NCI-H2171 treated with DMSO at 0.1 percent for 48 hours (cell line): ENCODE data around the gene ZNF181.

ENCODE experiments used
- DNase-seq: peaks from one replicate; lab custom pipeline; 2025; lab: John Stamatoyannopoulos, UW

Gene ZNF181

DNA sequence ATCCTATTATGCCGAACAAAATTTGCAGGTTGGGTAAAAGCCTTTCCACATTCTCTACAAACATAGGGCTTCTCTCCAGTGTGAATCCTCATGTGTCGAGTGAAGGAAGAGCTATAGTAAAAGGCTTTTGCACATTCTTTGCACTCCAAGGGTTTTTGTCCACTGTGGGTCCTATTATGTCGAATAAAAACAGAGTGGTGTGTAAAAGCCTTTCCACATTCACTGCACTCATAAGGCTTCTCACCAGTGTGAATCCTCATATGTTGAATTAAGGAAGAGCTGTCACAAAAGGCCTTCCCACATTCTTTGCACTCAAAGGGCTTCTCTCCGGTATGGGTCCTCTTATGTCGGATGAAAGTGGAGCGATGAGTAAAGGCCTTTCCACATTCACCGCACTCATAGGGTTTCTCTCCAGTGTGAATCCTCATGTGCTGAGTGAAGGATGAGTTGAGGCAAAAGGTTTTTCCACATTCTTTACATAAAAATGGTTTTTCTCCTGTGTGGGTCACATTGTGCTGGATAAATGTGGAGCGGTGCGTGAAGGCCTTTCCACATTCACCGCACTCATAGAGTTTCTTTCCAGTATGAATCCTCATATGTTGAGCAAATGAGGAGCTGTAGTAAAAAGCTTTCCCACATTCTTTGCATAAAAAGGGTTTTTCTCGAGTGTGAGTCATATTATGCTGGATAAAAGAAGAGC is 25.3 kb downstream of the ZNF181 start:
- DNase-seq: no peak

DNA sequence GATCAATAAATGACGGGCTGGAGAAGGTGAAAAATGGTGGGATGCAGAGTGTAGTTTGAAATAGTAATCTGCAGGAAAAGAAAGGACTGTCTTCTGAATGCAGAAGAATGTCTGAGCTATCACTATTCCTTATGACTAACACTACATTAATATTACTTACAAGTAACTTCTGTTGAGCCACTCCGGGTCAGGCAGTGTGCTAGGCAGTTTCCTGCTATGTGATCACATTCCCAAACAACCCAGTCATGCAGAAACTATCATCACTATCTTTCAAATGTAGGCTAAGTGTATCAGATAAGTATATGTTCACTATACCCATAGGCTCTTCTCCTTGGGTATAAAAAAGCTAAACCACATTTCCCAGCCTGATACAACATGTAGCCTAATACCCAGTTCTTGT is 32.3 kb downstream of the ZNF181 start:
- DNase-seq: no peak

- DNase-seq: peak; percentile 49
Observed at GRCh38 chr19:34767951-34768350, 33.9 kb downstream of the ZNF181 start.

- DNase-seq: peak; percentile 86
Observed at GRCh38 chr19:34772697-34773554, 38.9 kb downstream of the ZNF181 start, which contains the start of gene ZNF599. TSS of gene ZNF599 (minus strand) at chr19:34773215. CDS start at chr19:34772841, 374 bp downstream.

- no peak for DNase-seq
Observed at GRCh38 chr19:34773555-34773864, 39.5 kb downstream of the ZNF181 start.

DNA sequence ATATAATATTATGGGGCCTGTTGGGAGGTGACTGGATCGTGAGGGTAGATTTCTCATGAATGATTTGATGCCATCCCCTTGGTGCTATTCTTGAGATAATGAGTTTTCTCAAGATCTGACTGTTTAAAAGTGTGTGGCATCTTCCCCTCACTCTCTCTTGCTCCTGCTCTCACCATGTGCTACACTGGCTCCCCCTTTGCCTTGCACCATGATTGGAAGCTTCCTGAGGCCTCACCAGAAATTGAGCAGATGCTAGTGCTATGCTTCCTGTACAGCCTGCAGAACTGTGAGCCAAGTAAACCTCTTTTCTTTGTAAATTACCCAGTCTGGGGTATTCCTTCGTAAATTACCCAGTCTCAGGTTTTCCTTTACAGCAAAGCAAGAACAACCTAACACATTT is 40.8 kb downstream of the ZNF181 start:
- no peak for DNase-seq

- no peak for DNase-seq
Observed at GRCh38 chr19:34778342-34778741, 44.3 kb downstream of the ZNF181 start.

DNA sequence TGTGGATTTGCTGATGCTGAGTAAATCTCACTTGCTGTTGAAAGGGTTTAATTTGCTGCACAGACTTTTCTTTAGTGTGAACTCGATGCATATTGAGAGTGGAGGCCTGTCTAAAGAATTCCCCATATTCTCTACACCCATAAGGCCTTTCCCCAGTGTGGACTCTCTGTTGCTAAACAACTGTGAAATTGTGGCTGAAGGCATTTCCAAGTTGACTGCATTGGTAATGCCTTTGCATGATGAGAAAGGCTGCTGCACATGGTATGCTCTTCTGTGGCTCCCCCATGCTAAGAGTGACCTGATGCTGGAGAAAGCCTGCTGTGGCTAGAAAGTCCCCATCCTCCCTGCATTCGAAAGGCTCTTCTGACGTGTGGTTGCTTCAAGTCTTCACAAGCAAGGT is 45.6 kb downstream of the ZNF181 start:
- no peak for DNase-seq

DNA sequence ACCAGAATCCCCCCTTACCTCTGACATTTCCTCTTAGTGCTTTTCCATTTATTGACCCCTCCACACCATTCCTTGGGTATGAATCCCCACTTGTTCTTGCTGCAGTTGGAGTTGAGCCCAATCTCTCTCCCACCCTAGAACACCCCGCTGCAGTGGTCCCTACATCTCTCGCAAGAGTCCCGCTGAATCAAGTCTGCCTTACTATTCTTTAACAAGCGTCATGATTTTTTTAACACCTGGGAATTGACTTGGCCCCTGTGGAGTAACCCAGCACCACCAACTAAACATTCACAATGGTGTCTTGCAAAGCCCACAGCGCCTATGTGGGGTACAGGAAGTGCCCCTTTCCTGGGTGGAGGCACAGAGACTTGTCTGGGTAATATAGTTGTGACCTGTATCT is 52.2 kb downstream of the ZNF181 start:
- DNase-seq: no peak

DNA sequence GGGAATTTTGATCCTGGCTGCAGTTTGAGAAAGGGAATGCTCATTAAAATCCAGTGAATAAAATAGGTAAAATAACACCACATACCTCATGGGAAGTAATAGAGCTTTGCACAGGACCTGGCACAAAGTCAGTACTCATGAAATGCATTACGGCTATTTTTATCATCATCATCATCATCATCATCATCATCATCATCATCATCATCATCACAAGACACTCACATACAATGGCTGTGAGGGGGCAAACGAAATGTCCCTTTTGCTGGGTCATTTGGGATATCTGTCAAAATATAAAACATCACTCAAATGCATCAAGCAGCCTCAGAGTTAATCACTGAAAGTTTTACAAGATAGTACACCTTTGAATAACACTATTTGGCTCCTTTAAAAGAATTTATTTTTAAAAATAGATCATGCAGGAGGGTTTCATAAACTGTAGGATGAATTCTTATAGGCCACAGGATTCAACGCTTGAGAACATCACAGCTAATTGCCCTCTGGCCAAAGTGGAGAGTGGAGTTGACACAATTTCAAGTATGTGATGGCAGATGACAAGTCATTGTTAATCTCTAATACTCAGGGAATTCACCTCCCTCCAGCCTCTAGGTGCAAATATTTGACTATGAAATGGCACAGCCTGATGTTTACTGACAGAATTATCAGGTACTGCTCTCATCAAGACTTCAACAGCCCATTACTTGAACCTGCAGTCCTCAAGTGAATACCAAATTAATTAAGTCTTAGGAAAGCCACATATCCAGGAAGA is 53.2 kb downstream of the ZNF181 start:
- no peak for DNase-seq

DNA sequence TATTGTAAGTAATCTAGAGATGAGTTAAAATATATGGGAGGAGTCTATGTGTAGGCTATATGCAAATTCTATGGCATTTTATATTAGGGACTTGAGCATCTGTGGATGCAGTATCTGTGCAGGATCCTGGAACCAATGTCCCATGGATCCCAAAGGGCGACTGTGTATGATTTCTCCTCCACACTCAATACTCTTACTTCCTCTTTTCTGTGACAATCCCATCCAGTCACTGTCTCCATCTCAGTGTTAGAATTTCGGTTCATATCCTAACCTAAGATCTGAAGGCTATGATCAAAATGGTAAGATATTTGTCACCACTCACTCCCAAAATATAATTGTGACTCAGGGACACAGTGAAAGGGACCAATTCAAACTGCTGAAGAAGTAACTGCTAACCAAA is 54.0 kb downstream of the ZNF181 start:
- DNase-seq: no peak

GRCh38 chr19:34793565-34793964 is 59.5 kb downstream of the ZNF181 start:
- no peak for DNase-seq

- no peak for DNase-seq
Observed at GRCh38 chr19:34794066-34794960, 60.3 kb downstream of the ZNF181 start.
